ENCODE results near the gene ORM2. TPM values are rescaled to one million over a fixed set of nuclear protein-coding genes. Genes with fewer than 3 reads are reported as not detected.

Gene ORM2
- total RNA-seq, 2 donors from 2014 or later = not detected

DNA sequence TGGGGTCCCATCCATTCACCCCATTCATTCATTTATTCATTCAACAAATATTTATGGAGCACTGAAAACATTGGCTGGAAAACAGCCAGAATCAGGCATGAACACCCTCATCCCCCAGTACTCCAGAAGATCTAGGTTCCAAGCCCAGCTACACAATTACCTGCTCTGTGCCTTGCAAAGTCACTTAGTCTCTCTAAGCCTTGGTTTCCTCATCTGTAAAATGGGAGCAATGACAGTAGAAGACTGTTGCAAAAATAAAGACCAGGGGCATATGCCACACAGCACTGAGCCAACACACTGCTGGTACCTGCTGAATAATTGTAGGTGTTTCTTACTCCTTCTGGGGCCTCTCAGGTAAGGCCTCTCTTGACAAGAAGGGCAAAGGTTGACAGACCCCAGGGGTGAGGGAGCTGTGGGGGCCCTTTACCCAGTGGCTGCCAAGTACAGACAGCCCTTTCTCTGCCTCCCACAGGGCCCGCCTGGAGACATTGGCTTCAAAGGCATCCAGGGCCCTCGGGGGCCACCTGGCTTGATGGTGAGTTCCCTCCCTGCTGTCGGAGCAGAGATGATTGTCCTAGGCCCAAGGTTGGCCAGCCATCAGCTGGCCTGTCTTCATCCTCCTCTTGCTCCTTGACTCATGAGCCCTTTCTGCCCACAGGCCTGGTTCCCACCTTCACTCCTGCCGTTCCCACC is 29.4 kb upstream of the ORM2 start:
- DNase-seq (ENCODE audit: low spot score) = no peak
- Histone ChIP-seq H3K36me3 (no peaks in the 10 kb centered on the region), H3K9me3 (no peaks in the 10 kb centered on the region), H3K4me1 (no peaks in the 10 kb centered on the region), H3K4me3 (no peak overlapping the region), H3K27me3 (no peaks in the 10 kb centered on the region), H3K27ac (no peak overlapping the region)
- no peak for TF ChIP-seq CTCF (IDR thresholded peaks at IDR 0.05)

DNA sequence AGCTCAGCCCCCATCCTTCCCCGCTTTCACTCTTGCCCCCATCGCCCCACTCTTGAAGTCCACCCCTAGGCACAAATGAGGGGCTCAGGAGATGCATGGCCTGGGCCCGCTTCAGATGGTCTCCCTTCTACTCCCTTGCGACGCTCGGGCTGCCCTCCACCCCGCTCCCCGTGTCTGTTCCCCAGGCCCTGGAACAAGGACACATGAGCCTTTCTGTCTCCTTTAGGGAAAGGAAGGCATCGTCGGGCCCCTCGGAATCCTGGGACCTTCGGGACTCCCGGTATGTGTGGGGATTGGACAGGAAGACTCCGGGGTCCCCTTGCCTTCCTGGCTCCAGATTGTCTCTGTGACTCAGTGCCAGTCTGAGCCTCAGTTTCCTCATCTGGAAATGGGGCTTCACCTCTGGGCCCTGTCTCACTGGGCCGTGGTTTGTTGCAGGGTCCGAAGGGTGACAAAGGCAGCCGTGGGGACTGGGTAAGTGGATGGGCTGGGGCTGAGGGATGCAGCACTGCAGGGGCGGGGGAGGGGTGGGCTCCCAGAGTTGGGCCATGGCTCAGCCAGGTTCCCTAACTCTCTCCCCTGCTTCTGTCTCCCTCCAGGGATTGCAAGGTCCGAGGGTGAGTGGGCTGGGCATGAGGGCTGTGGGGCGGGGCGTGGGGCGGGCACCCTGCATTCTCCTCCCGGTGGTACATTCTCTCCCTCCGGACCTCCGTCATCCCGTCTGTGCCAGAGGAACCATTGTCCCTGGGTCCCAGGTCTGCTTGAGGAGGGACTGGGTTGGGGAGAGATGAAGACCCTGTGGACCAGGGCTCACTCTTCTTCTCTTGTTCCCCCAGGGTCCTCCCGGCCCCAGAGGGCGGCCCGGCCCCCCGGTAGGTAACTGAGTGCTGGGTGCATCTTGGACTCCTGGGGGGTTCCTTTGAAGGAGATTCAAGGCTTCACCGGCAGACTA is 28.5 kb upstream of the ORM2 start:
- H3K4me3 ChIP-seq = no peak overlapping the region
- H3K36me3 ChIP-seq = no peaks in the 10 kb centered on the region
- H3K9me3 ChIP-seq = no peaks in the 10 kb centered on the region
- no peak for TF ChIP-seq CTCF (IDR thresholded peaks at IDR 0.05)
- no peak overlapping the region for H3K27ac ChIP-seq
- no peaks in the 10 kb centered on the region for H3K27me3 ChIP-seq
- H3K4me1 ChIP-seq = peaks cover 0 to 6% of the 10 kb centered on the region in 2 donors
- no peak for DNase-seq (ENCODE audit: low spot score)

DNA sequence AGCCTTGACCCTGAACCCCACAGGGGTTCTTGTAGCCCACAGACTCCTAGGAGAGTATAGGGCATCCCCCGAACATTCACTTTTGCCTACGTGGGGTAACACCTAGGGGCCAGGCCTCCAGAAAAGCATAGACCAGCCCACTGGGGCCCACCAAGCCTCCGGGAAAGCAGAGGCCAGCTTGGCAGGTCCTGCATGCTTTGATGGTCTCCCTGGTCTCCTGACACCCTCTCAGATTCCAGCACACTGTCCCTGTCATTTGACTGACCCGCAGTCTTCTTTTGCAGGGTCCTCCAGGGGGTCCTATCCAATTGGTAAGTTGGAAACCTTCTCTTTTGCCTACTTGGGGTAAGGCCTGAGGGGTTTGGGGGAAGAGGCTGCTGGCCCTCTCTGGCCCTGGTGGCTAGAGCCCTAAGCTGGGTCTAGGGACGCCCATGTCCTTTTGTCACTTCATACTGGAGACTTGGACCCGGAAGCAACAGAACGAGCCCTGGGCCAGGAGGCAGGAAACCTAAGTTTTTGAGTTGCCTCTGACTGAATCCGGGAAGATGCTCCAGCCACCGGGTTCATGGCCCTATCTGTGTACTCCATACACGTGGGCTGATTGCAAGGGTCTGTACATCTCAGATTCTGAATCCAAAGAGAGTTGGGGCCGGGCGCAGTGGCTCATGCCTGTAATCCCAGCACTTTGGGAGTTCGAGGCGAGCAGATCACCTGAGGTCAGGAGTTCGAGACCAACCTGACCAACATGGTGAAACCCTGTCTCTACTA is 27.7 kb upstream of the ORM2 start:
- peaks cover 0 to 6% of the 10 kb centered on the region in 2 donors for H3K4me1 ChIP-seq
- H3K36me3 ChIP-seq = no peaks in the 10 kb centered on the region
- H3K27me3 ChIP-seq = no peaks in the 10 kb centered on the region
- no peak overlapping the region for H3K4me3 ChIP-seq
- no peak overlapping the region for H3K27ac ChIP-seq
- TF ChIP-seq CTCF (IDR thresholded peaks at IDR 0.05) = no peak
- DNase-seq (ENCODE audit: low spot score) = no peak
- H3K9me3 ChIP-seq = no peaks in the 10 kb centered on the region

DNA sequence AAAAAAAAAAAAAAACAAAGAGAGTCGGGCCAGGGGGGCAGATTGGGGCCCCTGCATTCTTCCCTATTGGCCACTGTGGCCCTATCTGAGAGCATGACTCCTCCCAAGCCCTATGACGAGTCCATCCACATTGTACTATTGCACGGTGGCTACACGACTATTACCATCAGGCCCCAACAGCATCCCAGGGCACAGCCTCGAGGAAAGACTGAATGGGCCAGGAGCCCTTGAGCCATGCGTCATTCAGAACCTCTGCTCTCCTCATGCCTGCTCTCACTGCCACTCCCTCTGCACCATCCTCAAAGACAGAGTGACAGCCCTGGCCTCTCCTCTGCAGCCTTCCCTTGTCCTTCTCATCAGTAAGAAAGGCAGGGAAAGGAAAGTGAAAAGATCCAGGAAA is 26.9 kb upstream of the ORM2 start:
- no peaks in the 10 kb centered on the region for H3K9me3 ChIP-seq
- H3K4me3 ChIP-seq = no peak overlapping the region
- DNase-seq (ENCODE audit: low spot score) = no peak
- peaks cover 0 to 6% of the 10 kb centered on the region in 2 donors for H3K4me1 ChIP-seq
- H3K36me3 ChIP-seq = no peaks in the 10 kb centered on the region
- TF ChIP-seq CTCF (IDR thresholded peaks at IDR 0.05) = no peak
- H3K27me3 ChIP-seq = no peaks in the 10 kb centered on the region
- no peak overlapping the region for H3K27ac ChIP-seq

- H3K4me1 ChIP-seq = peaks cover 0 to 6% of the 10 kb centered on the region in 2 donors
- no peaks in the 10 kb centered on the region for H3K9me3 ChIP-seq
- H3K36me3 ChIP-seq = no peaks in the 10 kb centered on the region
- no peak for TF ChIP-seq CTCF (IDR thresholded peaks at IDR 0.05)
- H3K27ac ChIP-seq = no peak overlapping the region
- no peak overlapping the region for H3K4me3 ChIP-seq
- DNase-seq (ENCODE audit: low spot score) = no peak
- no peaks in the 10 kb centered on the region for H3K27me3 ChIP-seq
These were observed 26.1 kb upstream of the ORM2 start for GRCh38 chr9:114303571-114303970.

All from right atrium auricular region (tissue), 2 donors.